DOHH2 (cell line): Measurements from ENCODE around the gene CHRM4.

ENCODE experiments used
- H3F3A ChIP-seq: fragments of 200-600 bp; sonication (generic), shearing (Covaris generic); 2 replicates; pipeline ENCODE4 v1.6.0; 2016; ENCODE audit warnings: antibody characterized with exemption, mild to moderate bottlenecking; ENCODE audit not compliant: control insufficient read depth, insufficient read depth
- H3K27ac ChIP-seq: fragments of 200-600 bp; sonication (generic); 2 replicates; pipeline ENCODE4 v1.5.1; 2014; ENCODE audit warnings: low read depth, mild to moderate bottlenecking, low read length, moderate library complexity
- H3K27me3 ChIP-seq: fragments of 200-600 bp; sonication (generic); 2 replicates; pipeline ENCODE4 v1.6.1; 2014; ENCODE audit warnings: mild to moderate bottlenecking, low read length, mixed read lengths; ENCODE audit not compliant: control insufficient read depth
- H3K36me3 ChIP-seq: fragments of 200-600 bp; sonication (generic); 2 replicates; pipeline ENCODE4 v1.6.1; 2014; ENCODE audit warnings: mild to moderate bottlenecking, low read length, moderate library complexity, mixed read lengths; ENCODE audit not compliant: control insufficient read depth
- H3K4me1 ChIP-seq: fragments of 200-600 bp; sonication (generic); 2 replicates; pipeline ENCODE4 v1.6.1; 2014; ENCODE audit warnings: mild to moderate bottlenecking, low read length, mixed read lengths; ENCODE audit not compliant: control insufficient read depth
- H3K4me2 ChIP-seq: fragments of 200-600 bp; sonication (generic); 2 replicates; pipeline ENCODE4 v1.6.0; 2014; ENCODE audit warnings: mild to moderate bottlenecking, low read length, moderate library complexity
- H3K4me3 ChIP-seq: fragments of 200-600 bp; sonication (generic); 2 replicates; pipeline ENCODE4 v1.5.1; 2014; ENCODE audit warnings: mild to moderate bottlenecking, low read length, mixed read lengths
- H3K79me2 ChIP-seq: fragments of 200-600 bp; sonication (generic); 2 replicates; pipeline ENCODE4 v1.6.1; 2014; ENCODE audit warnings: mild to moderate bottlenecking, low read length, mixed read lengths; ENCODE audit not compliant: control insufficient read depth
- H3K9me2 ChIP-seq: fragments of 200-600 bp; sonication (generic); replicated peaks from 2 replicates; pipeline ENCODE4 v1.6.1; 2014; ENCODE audit warnings: mild to moderate bottlenecking, low read length, mixed read lengths; ENCODE audit not compliant: control insufficient read depth
- H3K9me3 ChIP-seq: fragments of 200-600 bp; sonication (generic); 2 replicates; pipeline ENCODE4 v1.6.1; 2014; ENCODE audit warnings: antibody characterized with exemption, low read length, mixed read lengths; ENCODE audit not compliant: control insufficient read depth, insufficient read depth
- H4K20me1 ChIP-seq: fragments of 200-600 bp; sonication (generic); 2 replicates; pipeline ENCODE4 v1.6.0; 2014; ENCODE audit warnings: low read depth, mild to moderate bottlenecking, antibody characterized with exemption, low read length, moderate library complexity; ENCODE audit not compliant: control insufficient read depth, insufficient read depth
- CTCF ChIP-seq: fragments of 200-600 bp; sonication (generic); IDR thresholded peaks from one replicate; pipeline ENCODE4 v1.5.1; 2014; ENCODE audit warnings: antibody characterized with exemption, mild to moderate bottlenecking, low read depth, low read length; ENCODE audit not compliant: poor library complexity, severe bottlenecking
- EZH2phosphoT487 ChIP-seq: fragments of 200-600 bp; sonication (generic); IDR thresholded peaks from 2 replicates; pipeline ENCODE4 v1.6.1; 2017; ENCODE audit warnings: borderline replicate concordance, mild to moderate bottlenecking, antibody characterized with exemption, low read length, moderate library complexity, mixed read lengths

The CHRM4 gene

GRCh38 chr11:46357483-46357936 lies 34.1 kb downstream of the CHRM4 start:
- H4K20me1 ChIP-seq, result 0 out of 2 replicates have a peak, but pooled peaks cover 2% of the 10 kb centered on the region

DNA sequence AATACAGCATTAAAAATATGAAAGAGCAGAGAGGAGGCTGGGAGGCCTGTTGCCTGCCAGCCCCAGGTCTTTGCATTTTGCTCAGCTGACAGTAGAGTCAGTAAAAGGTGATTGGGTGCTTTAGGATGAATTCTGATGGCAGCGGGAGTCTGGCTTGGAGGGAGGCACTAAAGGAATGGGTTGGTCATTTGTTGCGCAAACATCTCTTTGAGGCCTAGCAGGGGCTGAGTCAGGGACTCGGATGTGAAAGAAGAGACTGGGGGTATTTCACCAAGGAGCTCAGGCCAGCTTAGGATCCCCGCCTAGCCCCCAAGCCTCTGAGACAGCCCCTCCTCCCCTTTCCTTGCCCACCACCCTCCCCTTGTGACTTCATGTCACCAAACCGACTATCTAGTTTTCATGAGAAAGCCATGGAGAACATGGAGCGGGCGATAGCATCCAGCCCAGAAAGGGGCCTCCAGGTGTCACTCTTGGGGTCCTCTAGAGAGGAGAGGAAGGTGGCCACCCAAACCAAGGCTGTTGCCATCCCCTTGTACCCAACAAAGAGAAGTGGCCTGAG lies 34.6 kb downstream of the CHRM4 start:
- peaks cover 60% of the 10 kb centered on the region for H3K79me2 ChIP-seq
- TF ChIP-seq CTCF (no peak), EZH2phosphoT487 (no peak)
- H4K20me1 ChIP-seq, result peaks cover 4% of the 10 kb centered on the region; the same call in 1 of the 2 replicates
- H3K9me3 ChIP-seq, result no peaks in the 10 kb centered on the region
- H3K36me3 ChIP-seq, result no peaks in the 10 kb centered on the region
- H3K27me3 ChIP-seq, result no peaks in the 10 kb centered on the region
- no peak overlapping the region for H3K27ac ChIP-seq
- H3K4me2 ChIP-seq, result no peak overlapping the region
- H3K4me3 ChIP-seq, result no peak overlapping the region
- H3K4me1 ChIP-seq, result peaks cover 14% of the 10 kb centered on the region
- H3F3A ChIP-seq, result peaks cover 8% of the 10 kb centered on the region
- H3K9me2 ChIP-seq, result no peaks in the 10 kb centered on the region

More at GRCh38 chr11:46357483-46357936, 34.1 kb downstream of the CHRM4 start:
- Histone ChIP-seq H3F3A (peaks cover 8% of the 10 kb centered on the region), H3K36me3 (no peaks in the 10 kb centered on the region), H3K9me2 (no peaks in the 10 kb centered on the region), H3K79me2 (peaks cover 60% of the 10 kb centered on the region), H3K27ac (no peak overlapping the region), H3K4me2 (no peak overlapping the region), H3K9me3 (no peaks in the 10 kb centered on the region), H3K4me3 (no peak overlapping the region), H3K27me3 (no peaks in the 10 kb centered on the region), H3K4me1 (peaks cover 20% of the 10 kb centered on the region)
- TF ChIP-seq CTCF, result no peak
- TF ChIP-seq EZH2phosphoT487, result no peak

DNA sequence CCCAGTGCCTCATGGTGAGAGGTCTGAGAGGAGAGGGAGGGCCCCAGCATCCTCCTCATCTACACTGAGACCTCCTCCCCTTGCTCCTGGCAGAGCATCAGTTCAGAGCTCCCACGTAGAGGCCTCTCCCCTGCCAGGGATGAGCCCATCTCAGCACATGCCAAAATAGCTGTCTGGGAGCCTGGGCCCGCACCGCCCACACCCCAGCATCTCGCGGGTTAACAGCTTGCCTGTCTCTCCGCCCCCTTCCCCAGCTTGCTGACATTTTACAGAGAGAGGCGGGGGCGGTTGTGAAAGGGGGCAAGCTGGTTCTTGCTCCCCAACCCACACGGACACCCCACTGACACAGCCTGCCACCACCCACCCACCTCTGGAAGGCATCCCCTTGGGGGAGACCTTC lies 37.9 kb downstream of the CHRM4 start:
- TF ChIP-seq CTCF, result no peak
- H3K4me2 ChIP-seq, result no peak overlapping the region
- no peak overlapping the region for H3K27ac ChIP-seq
- peaks cover 17% of the 10 kb centered on the region for H3K4me1 ChIP-seq
- H3K27me3 ChIP-seq, result no peaks in the 10 kb centered on the region
- H4K20me1 ChIP-seq, result peaks cover 7% of the 10 kb centered on the region
- H3K4me3 ChIP-seq, result no peak overlapping the region
- H3K9me3 ChIP-seq, result no peaks in the 10 kb centered on the region
- H3F3A ChIP-seq, result no peaks in the 10 kb centered on the region
- H3K79me2 ChIP-seq, result peaks cover 77% of the 10 kb centered on the region
- H3K9me2 ChIP-seq, result no peaks in the 10 kb centered on the region
- no peaks in the 10 kb centered on the region; the same call in 1 of the 2 replicates for H3K36me3 ChIP-seq
